ENCODE measurements around the gene FSHR. TPM values are rescaled to one million over a fixed set of nuclear protein-coding genes. Genes with fewer than 3 reads are reported as not detected.

FSHR gene
- total RNA-seq, 1 donor from 2014 or later: not detected

GRCh38 chr2:49021271-49021670 lies 133.0 kb downstream of the FSHR start:
- TF ChIP-seq CTCF (IDR thresholded peaks at IDR 0.05; ENCODE audit: insufficient read depth, low read length, severe bottlenecking): no peak
- Histone ChIP-seq H3K27me3 (ENCODE audit: control insufficient read depth, insufficient read depth, low read length) (no peaks in the 10 kb centered on the region), H3K36me3 (ENCODE audit: control insufficient read depth, insufficient read depth, low read length) (no peaks in the 10 kb centered on the region), H3K4me3 (ENCODE audit: low read depth, low read length) (no peak overlapping the region)
- FAIRE-seq: no peak
- no peak for DNase-seq (ENCODE audit: low read depth)

GRCh38 chr2:49005261-49005660 lies 149.1 kb downstream of the FSHR start:
- Histone ChIP-seq H3K4me3 (ENCODE audit: low read depth, low read length) (no peak overlapping the region), H3K27me3 (ENCODE audit: control insufficient read depth, insufficient read depth, low read length) (no peaks in the 10 kb centered on the region), H3K36me3 (ENCODE audit: control insufficient read depth, insufficient read depth, low read length) (no peaks in the 10 kb centered on the region)
- FAIRE-seq (no peak), DNase-seq (ENCODE audit: low read depth) (no peak)
- TF ChIP-seq CTCF (IDR thresholded peaks at IDR 0.05; ENCODE audit: insufficient read depth, low read length, severe bottlenecking): no peak

- no peak for FAIRE-seq
- no peak for DNase-seq (ENCODE audit: low read depth)
Measured at GRCh38 chr2:49004036-49004626, 150.2 kb downstream of the FSHR start.

GRCh38 chr2:49003201-49003600 lies 151.1 kb downstream of the FSHR start:
- Histone ChIP-seq H3K36me3 (ENCODE audit: control insufficient read depth, insufficient read depth, low read length) (no peaks in the 10 kb centered on the region), H3K4me3 (ENCODE audit: low read depth, low read length) (no peak overlapping the region), H3K27me3 (ENCODE audit: control insufficient read depth, insufficient read depth, low read length) (no peaks in the 10 kb centered on the region)
- DNase-seq (ENCODE audit: low read depth) (no peak), FAIRE-seq (no peak)
- TF ChIP-seq CTCF (IDR thresholded peaks at IDR 0.05; ENCODE audit: insufficient read depth, low read length, severe bottlenecking): no peak

More at GRCh38 chr2:49004036-49004626, 150.2 kb downstream of the FSHR start:
- Histone ChIP-seq H3K27me3 (ENCODE audit: control insufficient read depth, insufficient read depth, low read length) (no peaks in the 10 kb centered on the region), H3K4me3 (ENCODE audit: low read depth, low read length) (no peak overlapping the region), H3K36me3 (ENCODE audit: control insufficient read depth, insufficient read depth, low read length) (no peaks in the 10 kb centered on the region)
- no peak for TF ChIP-seq CTCF (IDR thresholded peaks at IDR 0.05; ENCODE audit: insufficient read depth, low read length, severe bottlenecking)

GRCh38 chr2:49002750-49003149 lies 151.6 kb downstream of the FSHR start:
- no peak for TF ChIP-seq CTCF (IDR thresholded peaks at IDR 0.05; ENCODE audit: insufficient read depth, low read length, severe bottlenecking)
- FAIRE-seq: peak; percentile 28
- Histone ChIP-seq H3K4me3 (ENCODE audit: low read depth, low read length) (no peak overlapping the region), H3K36me3 (ENCODE audit: control insufficient read depth, insufficient read depth, low read length) (no peaks in the 10 kb centered on the region), H3K27me3 (ENCODE audit: control insufficient read depth, insufficient read depth, low read length) (no peaks in the 10 kb centered on the region)
- DNase-seq (ENCODE audit: low read depth): no peak

- no peak overlapping the region for H3K4me3 ChIP-seq (ENCODE audit: low read depth, low read length)
- FAIRE-seq: no peak
- H3K36me3 ChIP-seq (ENCODE audit: control insufficient read depth, insufficient read depth, low read length): no peaks in the 10 kb centered on the region
- H3K27me3 ChIP-seq (ENCODE audit: control insufficient read depth, insufficient read depth, low read length): no peaks in the 10 kb centered on the region
- no peak for TF ChIP-seq CTCF (IDR thresholded peaks at IDR 0.05; ENCODE audit: insufficient read depth, low read length, severe bottlenecking)
- DNase-seq (ENCODE audit: low read depth): no peak
Measured at GRCh38 chr2:49000695-49001094, 153.6 kb downstream of the FSHR start.
